NCI-H1092 (cell line): Measurements from ENCODE around the gene HLA-E.

Source experiments
- DNase-seq: peaks from one replicate; lab custom pipeline; 2025; lab: John Stamatoyannopoulos, UW

HLA-E gene

DNA sequence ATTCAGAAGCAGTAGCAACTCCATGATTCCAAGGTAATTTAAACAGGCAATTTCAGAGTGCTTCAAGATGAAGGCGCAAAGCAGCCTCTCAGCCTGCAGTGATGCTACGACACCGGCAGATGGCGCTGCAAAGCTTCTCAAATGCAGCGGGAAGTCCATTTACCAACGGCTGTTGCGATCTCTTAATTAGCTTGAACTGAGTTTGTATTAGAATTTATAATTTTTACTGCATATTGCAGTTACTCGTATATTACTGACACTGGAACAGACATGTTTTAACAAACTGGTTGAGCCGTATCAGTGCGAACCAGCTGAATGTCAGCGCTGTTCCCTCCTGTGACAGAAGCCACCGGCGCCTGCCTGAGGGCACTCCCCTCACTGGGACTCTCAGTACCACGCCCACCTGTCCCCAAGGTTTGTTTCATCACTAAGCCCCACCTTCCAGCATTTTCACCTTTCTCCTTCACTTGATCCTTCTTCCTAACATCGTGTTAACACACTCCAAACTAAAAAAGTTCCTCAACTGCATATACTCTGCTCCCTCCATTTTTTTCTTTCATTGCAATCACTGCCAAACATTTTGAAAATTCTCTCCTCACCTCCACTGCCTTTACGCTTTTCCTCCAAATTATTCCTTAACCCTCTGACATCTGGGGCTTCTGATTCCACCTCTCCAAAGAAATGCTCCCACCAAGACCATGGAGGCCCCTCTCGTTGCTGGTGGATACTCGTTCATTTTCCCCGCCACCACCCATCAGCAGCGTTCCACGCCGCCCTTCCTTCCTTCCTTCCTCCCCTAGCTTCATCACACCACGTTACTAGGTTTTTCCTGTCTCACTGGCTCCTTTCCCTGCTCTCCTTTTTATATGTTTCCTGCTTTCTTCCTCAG, 52.5 kb downstream of the HLA-E start:
- no peak for DNase-seq

DNA sequence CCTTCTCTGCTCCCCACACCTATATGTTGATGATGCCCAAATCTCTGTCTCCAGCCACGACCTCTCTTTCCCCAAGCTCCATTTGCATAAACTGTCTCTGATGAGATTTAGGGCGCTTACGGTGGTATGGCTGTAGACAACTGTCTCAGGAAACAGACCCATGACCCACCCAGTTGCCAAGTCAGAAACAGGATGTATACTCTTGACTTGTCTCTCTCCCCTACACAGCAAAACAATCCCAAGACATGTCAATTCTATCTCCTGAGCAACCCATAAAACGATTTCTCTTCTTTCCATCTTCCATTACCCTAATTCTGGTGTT, 53.1 kb downstream of the HLA-E start:
- no peak for DNase-seq

DNA sequence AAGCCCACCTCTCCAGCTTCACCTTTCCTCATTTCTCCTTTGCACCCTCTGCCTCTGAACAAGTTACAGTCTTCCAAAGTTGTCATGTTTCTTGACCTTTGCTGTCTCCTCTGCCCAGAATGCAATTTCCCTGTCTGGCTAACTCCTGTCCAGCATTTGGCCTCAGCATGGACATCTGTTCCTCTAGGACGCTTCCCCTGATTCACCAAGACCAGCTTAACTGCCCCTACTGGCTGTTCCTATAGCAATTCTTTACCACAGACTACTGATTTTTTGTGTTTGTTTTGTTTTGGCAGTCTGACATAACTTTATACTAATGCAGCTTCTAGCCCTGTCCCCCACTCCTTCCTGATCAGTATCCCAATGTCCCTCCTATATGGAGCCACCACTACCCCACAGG, 53.6 kb downstream of the HLA-E start:
- DNase-seq, result no peak
